ENCODE measurements around the gene RFX1.

GRCh38 chr19:14039181-14039580, 33.1 kb upstream of the RFX1 start:
- TF ChIP-seq SUZ12 (IDR thresholded peaks at IDR 0.05; ENCODE audit: extremely low read depth, insufficient read depth, insufficient read length) = no peak
- no peak for TF ChIP-seq YY1 (IDR thresholded peaks at IDR 0.05; ENCODE audit: insufficient read depth, insufficient read length)
